Peyer's patch (tissue), 4 donors: ENCODE measurements around the gene RBM33. TPM values are rescaled to one million over a fixed set of nuclear protein-coding genes. Genes with fewer than 3 reads are reported as not detected.

Experiments used
- DNase-seq, 3 donors: peaks; one replicate each; pipeline ENCODE4 v3.0.0-alpha.2; 2017 to 2019
- H3K27ac ChIP-seq, 4 donors: fragments of 200-600 bp; sonication (generic); one replicate each; pipeline ENCODE4 v1.5.1; 2016 to 2019
- H3K27me3 ChIP-seq, 2 donors: fragments of 200-600 bp; sonication (generic); one replicate each; pipeline ENCODE4 v1.5.1; 2019
- H3K36me3 ChIP-seq, 3 donors: fragments of 200-600 bp; sonication (generic); one replicate each; pipeline ENCODE4 v1.5.1; 2016 to 2019
- H3K4me1 ChIP-seq, 4 donors: fragments of 200-600 bp; sonication (generic); one replicate each; pipeline ENCODE4 v1.5.1; 2016 to 2019
- H3K4me3 ChIP-seq, 4 donors: fragments of 200-600 bp; sonication (generic); 1 replicate in 3 of 4; 2 replicates in 1 of 4; pipeline ENCODE4 v1.5.1; 2016 to 2019; ENCODE audit warnings: mild to moderate bottlenecking in 1 of 4
- H3K9me3 ChIP-seq, 4 donors: fragments of 200-600 bp; sonication (generic); one replicate each; pipeline ENCODE4 v1.5.1; 2016 to 2019; ENCODE audit warnings: mild to moderate bottlenecking in 1 of 4
- CTCF ChIP-seq, 6 experiments: fragments of 450-650 bp in 4 of 6; fragments of 200-600 bp in 2 of 6; sonication (generic) in 1 of 6; IDR thresholded peaks; one replicate each; pipeline ENCODE4 v1.5.1; 2017 to 2019; ENCODE audit warnings: antibody characterized with exemption in 6 of 6, mild to moderate bottlenecking in 3 of 6, moderate library complexity in 1 of 6
- POLR2A ChIP-seq, 2 donors: fragments of 450-650 bp; IDR thresholded peaks; one replicate each; pipeline ENCODE4 v1.5.1; 2017; ENCODE audit warnings: antibody characterized with exemption in 2 of 2, mild to moderate bottlenecking in 2 of 2, moderate library complexity in 2 of 2
- total RNA-seq, 4 donors: library from RNA; depleted of rRNA; stranded (reverse); fragments of >200 nt; gene quantifications; one replicate each; pipeline ENCODE4 v1.1.0, GENCODE V29; 2016

Gene RBM33
- total RNA-seq, 4 donors from 2014 or later, result 87.4 to 191 (median 123) TPM

GRCh38 chr7:155694851-155695250, 50.4 kb downstream of the RBM33 start:
- Histone ChIP-seq H3K27me3 (no peaks in the 10 kb centered on the region), H3K9me3 (no peaks in the 10 kb centered on the region), H3K4me3 (no peak overlapping the region), H3K27ac (no peak overlapping the region), H3K4me1 (peaks cover 0 to 6% (median 0%) of the 10 kb centered on the region in 4 donors), H3K36me3 (no peaks in the 10 kb centered on the region)
- TF ChIP-seq POLR2A (IDR thresholded peaks at IDR 0.05) (no peak), CTCF (IDR thresholded peaks at IDR 0.05) (no peak)
- DNase-seq, result no peak

- Histone ChIP-seq H3K4me1 (peaks cover 0 to 14% (median 0%) of the 10 kb centered on the region in 4 donors), H3K4me3 (no peak overlapping the region), H3K27ac (no peak overlapping the region), H3K9me3 (no peaks in the 10 kb centered on the region), H3K36me3 (peaks cover 0 to 11% (median 0%) of the 10 kb centered on the region in 3 donors), H3K27me3 (no peaks in the 10 kb centered on the region)
- DNase-seq, result no peak
- TF ChIP-seq POLR2A (IDR thresholded peaks at IDR 0.05) (no peak), CTCF (IDR thresholded peaks at IDR 0.05) (no peak)
Observed at GRCh38 chr7:155696747-155697146, 52.3 kb downstream of the RBM33 start.

- Histone ChIP-seq H3K4me3 (no peak overlapping the region), H3K4me1 (peaks cover 0 to 22% (median 0%) of the 10 kb centered on the region in 4 donors), H3K36me3 (peaks cover 0 to 30% (median 0%) of the 10 kb centered on the region in 3 donors), H3K27ac (no peak overlapping the region), H3K27me3 (no peaks in the 10 kb centered on the region), H3K9me3 (no peaks in the 10 kb centered on the region)
- no peak for TF ChIP-seq CTCF (IDR thresholded peaks at IDR 0.05)
- no peak for TF ChIP-seq POLR2A (IDR thresholded peaks at IDR 0.05)
- DNase-seq, result no peak
Observed at GRCh38 chr7:155698633-155699032, 54.2 kb downstream of the RBM33 start.

GRCh38 chr7:155699180-155699579, 54.7 kb downstream of the RBM33 start:
- peaks cover 0 to 22% (median 0%) of the 10 kb centered on the region in 4 donors for H3K4me1 ChIP-seq
- DNase-seq, result no peak
- H3K36me3 ChIP-seq, result peaks cover 0 to 35% (median 0%) of the 10 kb centered on the region in 3 donors
- TF ChIP-seq CTCF (IDR thresholded peaks at IDR 0.05) (no peak), POLR2A (IDR thresholded peaks at IDR 0.05) (no peak)
- H3K27ac ChIP-seq, result no peak overlapping the region
- no peaks in the 10 kb centered on the region for H3K9me3 ChIP-seq
- no peaks in the 10 kb centered on the region for H3K27me3 ChIP-seq
- no peak overlapping the region for H3K4me3 ChIP-seq

GRCh38 chr7:155700847-155701246, 56.4 kb downstream of the RBM33 start:
- peak in 1 of 3 donors; percentile 76 for DNase-seq
- H3K36me3 ChIP-seq, result peaks cover 0 to 52% (median 0%) of the 10 kb centered on the region in 3 donors

More at GRCh38 chr7:155700847-155701246, 56.4 kb downstream of the RBM33 start:
- H3K4me3 ChIP-seq, result no peak overlapping the region
- H3K27ac ChIP-seq, result no peak overlapping the region
- TF ChIP-seq POLR2A (IDR thresholded peaks at IDR 0.05), result no peak
- TF ChIP-seq CTCF (IDR thresholded peaks at IDR 0.05), result peak in 2 of 6 experiments; percentile 13 to 24
- H3K9me3 ChIP-seq, result no peaks in the 10 kb centered on the region
- no peaks in the 10 kb centered on the region for H3K27me3 ChIP-seq
- peaks cover 0 to 22% (median 0%) of the 10 kb centered on the region in 4 donors for H3K4me1 ChIP-seq
